Thyroid gland (tissue), 4 donors: ENCODE results near the gene ETV6.

ENCODE experiments used
- CTCF ChIP-seq, 6 experiments: fragments of 200-600 bp in 3 of 6; fragments of 450-650 bp in 3 of 6; sonication (generic) in 3 of 6; IDR thresholded peaks; one replicate each; pipeline ENCODE4 v1.5.1; 2016 to 2019; ENCODE audit warnings: antibody characterized with exemption in 6 of 6, mild to moderate bottlenecking in 2 of 6, inconsistent platforms in 1 of 6, moderate library complexity in 1 of 6
- POLR2A ChIP-seq, 2 donors: fragments of 450-650 bp; IDR thresholded peaks; one replicate each; pipeline ENCODE4 v1.6.1; 2017; ENCODE audit warnings: antibody characterized with exemption in 2 of 2, mild to moderate bottlenecking in 2 of 2, moderate library complexity in 1 of 2

- TF ChIP-seq CTCF (IDR thresholded peaks at IDR 0.05) (no peak), POLR2A (IDR thresholded peaks at IDR 0.05) (peak in 1 of 2 donors; percentile 47)
Measured at GRCh38 chr12:11661491-11662089, 12.1 kb downstream of the ETV6 start.
